Fibroblast of lung (primary cell): ENCODE results near the gene H6PD.

Source experiments
- CTCF ChIP-seq, 2 donors: IDR thresholded peaks in 1 of 2; conservative IDR thresholded peaks in 1 of 2; 1 replicate in 1 of 2; 2 replicates in 1 of 2; pipeline ENCODE4 v1.5.1; 2011 to 2012; ENCODE audit warnings: low read length in 2 of 2, control low read depth in 1 of 2, inconsistent platforms in 1 of 2, low read depth in 1 of 2, mild to moderate bottlenecking in 1 of 2
- EZH2 ChIP-seq: IDR thresholded peaks from 2 replicates; pipeline ENCODE4 v1.5.1; 2012; ENCODE audit warnings: low read length, control low read depth, mild to moderate bottlenecking; ENCODE audit errors: missing control alignments

GRCh38 chr1:9200441-9200840 is 34.1 kb upstream of the H6PD start:
- no peak for TF ChIP-seq CTCF (conservative IDR thresholded peaks at IDR 0.05 in 1 of 2, IDR thresholded peaks at IDR 0.05 in 1 of 2; ENCODE audit: low read depth in 1 of 2, low read length in 2 of 2)
- TF ChIP-seq EZH2 = no peak
